ENCODE data around the gene BAIAP2. TPM values are rescaled to one million over a fixed set of nuclear protein-coding genes. Genes with fewer than 3 reads are reported as not detected.

BAIAP2 gene
- total and polyA plus RNA-seq, 10 of the 15 experiments (the other 5 are each of a cell fraction or from before 2014, with no cell fraction given), result 0.15 to 1.2 (median 0.46) TPM; not detected in 2

- H3K4me2 ChIP-seq (ENCODE audit: control insufficient read depth, insufficient read depth), result no peak overlapping the region
- no peaks in the 10 kb centered on the region for H3K27me3 ChIP-seq (replicated peaks in 1 of 2; ENCODE audit: control insufficient read depth in 2 of 2, insufficient read depth in 2 of 2, low read length in 1 of 2)
- no peaks in the 10 kb centered on the region for H3K79me2 ChIP-seq (ENCODE audit: control insufficient read depth, insufficient read depth, low read length)
- CTCF ChIA-PET, result interaction anchor here (0.6 kb wide), 1 partner anchor 95 kb away, joined by 3 read pairs; no protein-coding TSS in a partner anchor
- H3K36me3 ChIP-seq (ENCODE audit: control insufficient read depth in 2 of 2, insufficient read depth in 2 of 2, low read length in 1 of 2), result no peaks in the 10 kb centered on the region
- no peaks in the 10 kb centered on the region for H3K9me3 ChIP-seq (replicated peaks; ENCODE audit: control insufficient read depth, insufficient read depth, low read length)
- H3K9ac ChIP-seq (ENCODE audit: control insufficient read depth, insufficient read depth, low read length), result no peak overlapping the region
- FAIRE-seq (no peak), ATAC-seq (no peak), DNase-seq (ENCODE audit: low read depth, low spot score) (no peak)
- RAD21 ChIA-PET (ENCODE audit: unreplicated experiment), result no interaction called here
- SMC1A ChIA-PET (ENCODE audit: uncharacterized antibody, unreplicated experiment), result no interaction called here
- no peaks in the 10 kb centered on the region for H4K20me1 ChIP-seq (ENCODE audit: control insufficient read depth, insufficient read depth)
- 70% methylated on average over 12 of the region's 13 CpGs for WGBS (ENCODE audit: insufficient coverage, insufficient replicate concordance, low lambda C conversion rate, missing lambda C conversion rate)
- POLR2A ChIA-PET, result no interaction called here
- in situ Hi-C loops (cut with MboI), result no loop called here
- TF ChIP-seq TCF7 (IDR thresholded peaks at IDR 0.05; ENCODE audit: borderline replicate concordance), result no peak
- no peak for TF ChIP-seq KAT2A (conservative IDR thresholded peaks at IDR 0.05; ENCODE audit: control insufficient read depth, low read depth, low read length)
- no peak for TF ChIP-seq PAX5 (IDR thresholded peaks at IDR 0.05; ENCODE audit: borderline replicate concordance, low read depth, low read length)
- no peak for TF ChIP-seq MLLT1 (IDR thresholded peaks at IDR 0.05)
- no peak for TF ChIP-seq RELB (IDR thresholded peaks at IDR 0.05; ENCODE audit: low read depth)
- TF ChIP-seq POLR2AphosphoS2 (IDR thresholded peaks at IDR 0.05; ENCODE audit: low read depth, low read length), result no peak
- no peak for TF ChIP-seq GABPA (IDR thresholded peaks at IDR 0.05; ENCODE audit: low read depth)
- TF ChIP-seq FOXM1 (IDR thresholded peaks at IDR 0.05; ENCODE audit: low read depth, low read length), result no peak
- no TSS peak for BruUV-seq (replicated peaks)
- no peak overlapping the region for H3K27ac ChIP-seq (ENCODE audit: control insufficient read depth, insufficient read depth)
- intact Hi-C loops (cut with micrococcal nuclease; ENCODE audit: unreplicated experiment), result no loop called here
- H3K4me1 ChIP-seq (ENCODE audit: control insufficient read depth, insufficient read depth, low read length), result no peaks in the 10 kb centered on the region
- H3K4me3 ChIP-seq, result no peak overlapping the region
- no peak overlapping the region for H2AFZ ChIP-seq (ENCODE audit: control insufficient read depth, low read depth, low read length)
Observed at GRCh38 chr17:81151278-81151677, 116.3 kb downstream of the BAIAP2 start.
